Left kidney (tissue), 2 donors: ENCODE measurements around the gene LOXHD1. TPM values are rescaled to one million over a fixed set of nuclear protein-coding genes. Genes with fewer than 3 reads are reported as not detected.

Experiments
- DNase-seq: peaks from one replicate; pipeline ENCODE4 v3.0.0-alpha.2; 2013
- polyA plus RNA-seq: library from polyadenylated mRNA; unstranded; fragments of 120-200 nt; gene quantifications from one replicate; pipeline ENCODE4 v1.2.1, GENCODE V29; 2013; ENCODE audit not compliant: insufficient read length

The LOXHD1 gene
- polyA plus RNA-seq, 1 donor, result 1.4 TPM

- DNase-seq, result no peak
Measured at GRCh38 chr18:46672062-46672970, 15.3 kb upstream of the LOXHD1 start.

DNA sequence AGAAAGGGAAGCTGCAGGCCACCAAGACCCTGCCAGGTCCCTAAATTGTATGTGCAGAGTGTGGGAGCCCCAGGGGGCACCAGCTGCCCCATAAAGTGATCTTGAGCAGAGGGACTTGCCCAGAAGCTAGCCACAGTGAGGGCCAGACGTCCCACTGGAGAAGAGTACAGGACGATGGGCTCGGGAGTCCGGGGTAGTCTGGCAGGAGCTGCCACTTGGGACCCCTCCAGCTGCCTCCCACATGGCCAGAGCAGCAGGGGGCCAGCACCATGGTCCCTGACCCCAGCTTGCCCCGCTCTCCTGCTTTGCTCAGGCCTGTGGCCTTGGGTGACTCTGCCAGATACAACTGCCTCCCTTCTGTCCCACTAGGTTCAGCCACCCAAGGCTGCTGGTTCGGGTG lies 11.7 kb upstream of the LOXHD1 start:
- no peak for DNase-seq

DNA sequence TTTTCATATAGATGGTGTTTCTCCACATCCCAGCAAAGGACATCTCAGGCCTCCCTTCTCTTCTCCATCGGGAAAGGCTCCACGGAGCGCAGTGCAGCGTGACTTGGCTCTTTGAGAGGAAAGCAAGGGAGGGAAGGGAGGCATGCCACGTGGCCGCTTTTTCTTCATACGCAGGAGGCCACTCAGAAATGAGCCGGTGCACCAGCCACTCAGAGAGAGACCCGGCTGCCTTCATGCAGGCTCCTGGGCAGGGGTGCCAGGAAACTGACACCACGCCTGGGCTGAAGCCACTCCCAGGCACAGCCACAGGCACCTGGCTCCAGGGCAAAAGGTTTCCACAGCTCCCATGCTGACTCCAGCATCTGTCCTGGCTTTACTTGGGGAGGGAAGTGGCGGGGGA lies 11.1 kb upstream of the LOXHD1 start:
- DNase-seq, result no peak

DNA sequence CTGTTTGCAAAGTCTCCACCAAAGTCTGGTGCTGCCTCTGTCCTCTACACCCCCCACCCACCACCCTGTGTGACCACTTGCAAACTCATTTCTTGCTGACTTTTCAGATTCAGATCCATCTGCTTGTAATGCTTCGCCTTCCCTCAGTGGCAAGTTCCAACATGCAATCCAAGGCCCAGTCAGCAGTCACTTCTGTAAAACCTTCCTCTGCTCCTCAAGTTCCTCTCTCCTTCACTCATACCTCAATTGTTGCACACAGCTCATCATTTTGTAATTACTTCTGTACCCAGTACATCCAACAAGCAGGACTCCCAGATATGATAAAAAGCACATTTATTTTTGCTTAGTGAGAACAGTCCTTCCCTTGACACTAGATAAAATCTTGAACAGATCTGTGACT lies 6.5 kb upstream of the LOXHD1 start:
- no peak for DNase-seq

DNA sequence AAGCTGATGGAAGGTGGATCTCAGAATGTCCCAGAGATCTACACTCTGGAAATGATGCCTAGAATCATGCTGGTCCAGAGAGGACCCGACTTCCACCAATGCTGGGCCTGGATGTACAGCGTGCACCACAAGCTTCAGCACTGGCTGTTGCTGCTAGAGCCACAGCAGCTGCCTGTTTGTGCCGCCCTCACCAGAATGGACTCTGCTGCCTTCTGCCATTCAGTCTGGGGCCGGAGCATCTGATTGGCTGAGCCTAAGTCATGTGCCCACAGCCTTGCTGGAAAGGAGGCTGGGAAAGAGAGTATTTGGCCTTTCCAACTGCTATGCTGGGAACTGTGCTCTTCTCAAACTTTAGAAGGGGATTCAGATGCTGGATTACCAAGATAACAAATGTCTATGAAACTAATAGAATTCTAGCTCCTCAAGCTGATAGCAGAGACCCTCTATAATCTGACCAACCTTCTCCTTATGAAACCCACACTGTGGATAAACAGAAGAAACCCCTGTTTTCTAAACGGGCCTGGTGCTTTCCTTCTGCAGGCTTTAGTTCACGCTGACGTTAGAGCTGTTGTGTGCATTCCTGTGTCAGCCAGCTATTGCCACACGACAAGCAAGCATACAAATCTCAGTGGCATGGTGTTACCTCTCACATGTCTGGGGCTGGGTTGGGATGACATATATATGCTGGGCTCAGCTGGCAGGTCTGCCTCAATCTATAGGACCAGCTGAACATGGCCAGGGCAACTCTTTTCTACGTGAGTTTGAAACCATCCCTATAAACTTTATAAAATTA lies 4.1 kb upstream of the LOXHD1 start:
- DNase-seq, result no peak

DNA sequence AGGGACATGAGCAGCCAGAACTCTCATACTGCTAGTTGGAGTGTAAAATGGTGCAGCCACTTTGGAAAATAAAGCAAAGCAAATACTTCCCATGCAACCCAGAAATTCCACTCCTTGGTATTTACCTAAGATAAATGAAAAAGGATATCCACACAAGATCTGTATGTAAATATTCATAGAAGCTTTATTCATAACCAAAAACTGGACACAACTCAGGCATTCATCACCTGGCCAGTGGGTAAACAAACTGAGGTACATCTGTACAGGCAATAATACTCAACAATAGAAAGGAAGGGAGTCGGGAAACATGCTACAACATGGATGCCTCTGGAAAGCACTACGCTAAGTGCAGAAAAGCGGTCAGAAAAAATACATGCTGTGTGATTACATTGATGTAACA lies 2.5 kb upstream of the LOXHD1 start:
- DNase-seq, result no peak

GRCh38 chr18:46656326-46657114 lies 500 bp downstream of the LOXHD1 start:
- no peak for DNase-seq

GRCh38 chr18:46652372-46652771 lies 4.6 kb downstream of the LOXHD1 start:
- DNase-seq, result no peak

GRCh38 chr18:46650681-46651080 lies 6.3 kb downstream of the LOXHD1 start:
- no peak for DNase-seq

- no peak for DNase-seq
Measured at GRCh38 chr18:46649071-46649862, 7.8 kb downstream of the LOXHD1 start.

DNA sequence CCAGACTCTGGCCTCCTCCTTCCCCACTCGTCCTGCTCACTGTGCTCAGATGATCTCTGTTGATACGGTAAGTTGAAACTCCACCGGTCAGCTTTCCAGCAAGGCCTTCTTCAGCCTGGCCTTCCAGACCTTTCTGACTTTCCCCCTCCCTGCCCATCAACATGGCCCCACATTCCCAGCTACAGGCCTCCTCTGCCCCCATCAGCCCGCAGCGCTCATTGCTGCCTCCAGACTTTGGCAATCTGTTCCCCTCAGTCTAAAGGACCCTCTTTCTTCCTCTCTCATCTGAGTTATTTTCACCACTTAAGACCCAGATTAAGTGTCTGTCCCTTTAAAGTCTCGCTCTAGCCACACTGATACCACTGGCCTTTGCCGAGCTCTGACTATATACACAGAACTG lies 10.6 kb downstream of the LOXHD1 start:
- no peak for DNase-seq

- DNase-seq, result no peak
Measured at GRCh38 chr18:46642561-46642960, 14.5 kb downstream of the LOXHD1 start.

DNA sequence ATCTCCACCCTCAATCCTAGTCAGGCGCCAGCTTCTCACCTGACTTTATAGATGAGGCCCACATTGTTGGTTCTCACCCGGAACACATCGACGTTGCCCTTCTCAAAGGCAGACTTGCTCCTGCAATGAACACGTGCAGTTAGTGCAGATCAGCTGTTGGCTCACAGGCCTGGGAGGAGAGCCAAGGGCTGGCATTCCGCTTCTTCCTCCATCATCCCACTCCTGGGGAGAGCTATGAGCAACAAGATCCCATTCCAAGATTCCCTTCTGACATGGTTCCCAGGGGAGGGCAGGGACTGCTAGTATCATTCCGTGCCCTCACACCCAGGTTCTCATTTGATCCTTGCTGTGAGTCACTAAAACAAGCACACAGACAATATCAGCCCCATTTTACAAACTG lies 15.1 kb downstream of the LOXHD1 start:
- DNase-seq, result no peak

GRCh38 chr18:46639386-46639785 lies 17.6 kb downstream of the LOXHD1 start:
- DNase-seq, result no peak

DNA sequence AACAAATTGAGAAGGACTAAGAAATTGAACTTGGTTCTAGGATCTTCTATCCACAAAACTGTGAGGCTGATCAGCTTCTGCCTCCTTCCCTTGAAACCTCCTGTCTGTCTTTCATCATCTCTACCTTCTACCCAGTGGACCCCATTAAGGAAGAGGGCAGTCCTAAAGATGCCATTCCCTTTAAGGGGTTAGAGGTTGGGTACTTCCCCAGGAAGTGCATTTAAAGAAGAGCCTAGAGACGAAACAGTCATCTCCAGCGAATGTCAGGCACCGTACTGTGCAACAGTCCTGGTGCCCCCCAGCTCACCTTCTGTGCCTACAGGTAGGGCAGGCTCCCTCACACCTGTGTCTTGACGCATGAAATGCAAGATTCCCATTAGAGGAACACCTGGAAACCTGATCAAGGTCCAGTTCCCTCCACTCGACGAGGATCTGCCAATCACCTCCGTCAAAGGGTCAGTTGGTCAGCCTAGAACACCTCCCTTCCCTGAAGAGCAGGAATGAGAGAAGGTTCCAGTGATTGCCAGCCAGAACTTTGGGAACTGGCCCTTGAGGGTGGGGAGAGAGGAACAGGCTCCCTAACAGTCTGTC lies 20.9 kb downstream of the LOXHD1 start:
- no peak for DNase-seq

DNA sequence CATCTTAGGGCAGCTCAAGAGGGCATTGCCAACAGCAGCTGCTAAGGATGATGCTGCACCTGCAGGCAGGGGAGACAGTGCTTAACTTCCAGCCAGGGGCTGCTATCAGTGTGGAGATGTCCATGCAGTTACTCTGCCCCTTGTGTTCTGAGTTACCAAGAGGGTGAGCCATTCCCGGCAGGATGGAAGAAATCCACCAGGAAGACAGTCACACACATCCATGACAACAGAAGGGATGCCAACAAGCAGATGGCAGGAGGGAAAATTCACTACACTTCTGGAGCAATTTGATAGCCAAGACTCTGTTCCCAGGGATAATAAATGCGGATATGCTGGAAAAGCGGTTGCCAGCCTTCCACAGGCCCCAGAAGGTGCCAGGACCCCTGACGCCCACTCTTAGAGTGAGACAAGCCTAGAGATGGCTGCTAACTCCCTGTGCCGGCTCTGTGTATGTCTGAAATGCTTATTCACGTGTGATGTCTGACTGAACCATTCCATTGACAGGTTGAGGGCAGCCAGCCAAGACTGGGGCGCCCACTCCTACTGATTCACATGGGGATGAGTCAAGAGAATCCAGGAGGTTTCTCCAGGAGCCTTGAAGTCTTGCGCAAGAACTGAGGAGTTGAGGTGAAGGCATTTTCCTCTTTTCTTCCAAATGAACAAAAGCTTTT lies 24.5 kb downstream of the LOXHD1 start:
- no peak for DNase-seq

DNA sequence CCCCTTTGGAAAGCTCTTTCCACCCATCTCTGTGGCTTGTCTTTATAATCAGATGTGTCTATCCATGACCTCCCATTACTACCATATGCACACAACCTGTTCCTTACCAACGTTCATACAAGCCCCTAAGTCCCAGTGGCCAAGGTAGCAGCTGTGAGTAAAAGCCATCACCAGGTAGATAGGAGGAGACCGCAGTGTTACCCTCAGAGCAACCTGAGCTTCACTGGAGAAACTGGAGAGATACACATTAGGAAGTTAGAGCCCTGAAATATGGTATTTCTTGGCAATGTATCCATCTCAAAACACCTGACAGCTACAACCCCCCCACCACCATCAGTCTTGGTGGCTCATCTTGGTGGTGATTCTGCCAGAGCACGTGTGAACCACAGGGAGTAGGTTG lies 26.0 kb downstream of the LOXHD1 start:
- no peak for DNase-seq

DNA sequence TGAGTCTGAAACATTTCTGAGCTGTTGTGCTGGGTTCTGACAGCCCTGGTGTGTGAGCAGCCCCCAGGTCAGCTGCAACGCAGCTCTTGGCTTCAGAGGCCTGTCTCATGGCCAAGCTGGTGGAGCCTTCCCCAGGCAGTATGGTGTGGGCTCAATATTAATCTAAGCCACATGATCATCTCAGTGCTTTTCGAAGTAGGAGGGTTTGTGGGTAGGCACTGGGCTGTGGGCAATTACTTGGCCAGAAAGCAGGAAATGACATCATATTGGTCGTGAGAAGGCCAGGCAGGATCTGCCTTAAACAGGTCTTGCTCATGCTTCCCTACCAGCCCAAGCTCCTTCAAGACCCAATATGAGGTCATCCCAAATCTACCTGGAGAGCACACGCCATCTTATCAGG lies 26.9 kb downstream of the LOXHD1 start:
- DNase-seq, result no peak

DNA sequence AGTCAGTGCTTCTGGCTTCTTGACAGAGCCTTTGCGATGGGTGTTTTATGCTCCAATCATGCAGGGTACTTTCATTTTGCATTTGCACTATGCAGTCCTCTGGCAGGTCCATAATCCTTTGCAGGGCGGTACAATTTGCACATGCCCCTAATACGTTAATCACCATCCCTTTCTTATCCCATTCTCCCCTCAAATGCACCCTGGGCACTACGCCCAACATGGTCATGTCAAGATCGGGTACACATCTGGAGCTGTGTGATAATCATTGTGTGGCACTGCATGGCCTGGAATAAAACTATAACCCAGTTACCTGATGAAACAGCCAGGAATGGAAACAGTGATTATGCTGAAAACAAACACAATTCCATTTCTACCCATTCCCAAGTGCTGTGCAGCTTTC lies 27.7 kb downstream of the LOXHD1 start:
- no peak for DNase-seq

DNA sequence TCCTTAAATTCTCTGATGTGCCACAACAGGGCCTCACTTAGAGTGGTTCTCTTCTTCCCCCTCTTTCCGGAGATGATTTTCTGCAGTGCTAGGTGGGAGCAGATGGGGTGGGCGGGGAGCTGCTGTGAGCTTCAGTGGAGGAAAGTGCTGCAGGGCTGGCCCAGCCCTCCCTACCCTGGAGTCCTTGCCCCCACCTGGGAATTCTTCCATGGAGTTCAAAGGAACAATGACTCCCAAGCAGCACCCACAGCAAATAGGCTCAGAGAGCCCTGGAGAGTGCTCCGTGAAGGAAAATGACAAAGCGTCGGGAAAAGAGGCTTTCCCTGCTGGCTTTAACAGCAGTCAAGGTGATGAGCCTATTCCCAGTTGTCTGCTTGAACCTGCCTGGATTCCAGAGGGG lies 28.8 kb downstream of the LOXHD1 start:
- no peak for DNase-seq

- DNase-seq, result no peak
Measured at GRCh38 chr18:46627136-46627535, 29.9 kb downstream of the LOXHD1 start.
